GM06990 (cell line): ENCODE measurements around the gene CDK13.

Experiments
- DNase-seq: peaks from one replicate; pipeline ENCODE4 v3.0.0-alpha.2; 2011; ENCODE audit not compliant: insufficient read length; ENCODE audit errors: extremely low read depth
- H3K27me3 ChIP-seq: replicated peaks from 2 replicates; pipeline ENCODE4 v1.6.0; 2011; ENCODE audit warnings: low read length; ENCODE audit not compliant: control insufficient read depth, insufficient read depth
- H3K36me3 ChIP-seq: 2 replicates; pipeline ENCODE4 v1.5.1; 2011; ENCODE audit warnings: low read length; ENCODE audit not compliant: control insufficient read depth, insufficient read depth
- H3K4me3 ChIP-seq: replicated peaks from 2 replicates; pipeline ENCODE4 v1.5.1; 2011; ENCODE audit warnings: low read depth, mild to moderate bottlenecking, control low read depth, low read length
- TF ChIP-seq, protein P1 (sequence below): IDR thresholded peaks from 2 replicates; pipeline ENCODE4 v1.5.1; 2011; ENCODE audit warnings: low read length, control low read depth, mild to moderate bottlenecking, inconsistent platforms; ENCODE audit not compliant: insufficient read depth, poor library complexity, severe bottlenecking

Gene CDK13

GRCh38 chr7:39958038-39958437, 8.0 kb downstream of the CDK13 start:
- Histone ChIP-seq H3K27me3 (no peaks in the 10 kb centered on the region), H3K36me3 (no peaks in the 10 kb centered on the region; the same call in 1 of the 2 replicates), H3K4me3 (no peak overlapping the region)
- TF ChIP-seq, protein P1, sequence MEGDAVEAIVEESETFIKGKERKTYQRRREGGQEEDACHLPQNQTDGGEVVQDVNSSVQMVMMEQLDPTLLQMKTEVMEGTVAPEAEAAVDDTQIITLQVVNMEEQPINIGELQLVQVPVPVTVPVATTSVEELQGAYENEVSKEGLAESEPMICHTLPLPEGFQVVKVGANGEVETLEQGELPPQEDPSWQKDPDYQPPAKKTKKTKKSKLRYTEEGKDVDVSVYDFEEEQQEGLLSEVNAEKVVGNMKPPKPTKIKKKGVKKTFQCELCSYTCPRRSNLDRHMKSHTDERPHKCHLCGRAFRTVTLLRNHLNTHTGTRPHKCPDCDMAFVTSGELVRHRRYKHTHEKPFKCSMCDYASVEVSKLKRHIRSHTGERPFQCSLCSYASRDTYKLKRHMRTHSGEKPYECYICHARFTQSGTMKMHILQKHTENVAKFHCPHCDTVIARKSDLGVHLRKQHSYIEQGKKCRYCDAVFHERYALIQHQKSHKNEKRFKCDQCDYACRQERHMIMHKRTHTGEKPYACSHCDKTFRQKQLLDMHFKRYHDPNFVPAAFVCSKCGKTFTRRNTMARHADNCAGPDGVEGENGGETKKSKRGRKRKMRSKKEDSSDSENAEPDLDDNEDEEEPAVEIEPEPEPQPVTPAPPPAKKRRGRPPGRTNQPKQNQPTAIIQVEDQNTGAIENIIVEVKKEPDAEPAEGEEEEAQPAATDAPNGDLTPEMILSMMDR: no peak
- DNase-seq: peak; percentile 20

- TF ChIP-seq, protein P1: no peak
These were observed 17.5 kb downstream of the CDK13 start for GRCh38 chr7:39967406-39968161.

GRCh38 chr7:39969431-39969830, 19.4 kb downstream of the CDK13 start:
- Histone ChIP-seq H3K36me3 (no peaks in the 10 kb centered on the region), H3K4me3 (no peak overlapping the region), H3K27me3 (no peaks in the 10 kb centered on the region)
- TF ChIP-seq, protein P1: no peak
- no peak for DNase-seq

More at GRCh38 chr7:39967406-39968161, 17.5 kb downstream of the CDK13 start:
- Histone ChIP-seq H3K36me3 (no peaks in the 10 kb centered on the region), H3K4me3 (no peak overlapping the region), H3K27me3 (no peaks in the 10 kb centered on the region)
- DNase-seq: no peak

DNA sequence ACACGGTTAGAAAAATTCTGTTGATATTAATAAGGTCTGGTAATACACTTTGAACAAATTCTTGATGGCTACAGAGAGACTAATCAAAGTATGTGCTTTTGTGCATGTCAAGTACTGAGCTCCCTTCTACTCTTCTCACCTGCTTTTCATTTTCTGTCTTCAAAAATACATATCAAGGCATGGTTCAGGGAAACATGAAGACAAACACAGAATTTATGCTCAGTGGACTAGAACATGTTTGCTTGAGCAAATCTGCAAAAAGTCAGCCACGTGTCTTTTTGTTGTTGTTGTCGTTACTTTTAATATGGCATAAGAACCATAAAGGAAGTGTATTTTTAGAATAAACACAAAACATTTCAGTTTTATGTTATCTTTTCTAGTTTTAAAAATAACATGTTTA, 21.9 kb downstream of the CDK13 start:
- no peaks in the 10 kb centered on the region for H3K36me3 ChIP-seq
- TF ChIP-seq, protein P1: no peak
- DNase-seq: peak; percentile 28
- H3K27me3 ChIP-seq: no peaks in the 10 kb centered on the region
- H3K4me3 ChIP-seq: no peak overlapping the region

GRCh38 chr7:39973801-39974200, 23.7 kb downstream of the CDK13 start:
- Histone ChIP-seq H3K27me3 (no peaks in the 10 kb centered on the region), H3K4me3 (no peak overlapping the region)
- TF ChIP-seq, protein P1: no peak

More at GRCh38 chr7:39973801-39974200, 23.7 kb downstream of the CDK13 start:
- no peak for DNase-seq
- H3K36me3 ChIP-seq: no peaks in the 10 kb centered on the region
